ENCODE measurements around the gene CCDC15. TPM values are rescaled to one million over a fixed set of nuclear protein-coding genes. Genes with fewer than 3 reads are reported as not detected.

The CCDC15 gene
- total and polyA plus RNA-seq, 2 of the 4 experiments (the other 2 are of a cell fraction) = 1.1 to 2.0 TPM

GRCh38 chr11:124935548-124936514 is 18.2 kb upstream of the CCDC15 start, which contains the start of gene HEPACAM (continued):
- TF ChIP-seq USF2 (IDR thresholded peaks at IDR 0.05; ENCODE audit: low read depth, low read length) = no peak
- TF ChIP-seq SMC3 (IDR thresholded peaks at IDR 0.05; ENCODE audit: low read depth, low read length) = no peak

Measured in IMR-90 (cell line).